NCI-H1105 (cell line): ENCODE measurements around the gene SELENOS.

Experiments
- DNase-seq: peaks from one replicate; lab custom pipeline; 2025; lab: John Stamatoyannopoulos, UW

The SELENOS gene

DNA sequence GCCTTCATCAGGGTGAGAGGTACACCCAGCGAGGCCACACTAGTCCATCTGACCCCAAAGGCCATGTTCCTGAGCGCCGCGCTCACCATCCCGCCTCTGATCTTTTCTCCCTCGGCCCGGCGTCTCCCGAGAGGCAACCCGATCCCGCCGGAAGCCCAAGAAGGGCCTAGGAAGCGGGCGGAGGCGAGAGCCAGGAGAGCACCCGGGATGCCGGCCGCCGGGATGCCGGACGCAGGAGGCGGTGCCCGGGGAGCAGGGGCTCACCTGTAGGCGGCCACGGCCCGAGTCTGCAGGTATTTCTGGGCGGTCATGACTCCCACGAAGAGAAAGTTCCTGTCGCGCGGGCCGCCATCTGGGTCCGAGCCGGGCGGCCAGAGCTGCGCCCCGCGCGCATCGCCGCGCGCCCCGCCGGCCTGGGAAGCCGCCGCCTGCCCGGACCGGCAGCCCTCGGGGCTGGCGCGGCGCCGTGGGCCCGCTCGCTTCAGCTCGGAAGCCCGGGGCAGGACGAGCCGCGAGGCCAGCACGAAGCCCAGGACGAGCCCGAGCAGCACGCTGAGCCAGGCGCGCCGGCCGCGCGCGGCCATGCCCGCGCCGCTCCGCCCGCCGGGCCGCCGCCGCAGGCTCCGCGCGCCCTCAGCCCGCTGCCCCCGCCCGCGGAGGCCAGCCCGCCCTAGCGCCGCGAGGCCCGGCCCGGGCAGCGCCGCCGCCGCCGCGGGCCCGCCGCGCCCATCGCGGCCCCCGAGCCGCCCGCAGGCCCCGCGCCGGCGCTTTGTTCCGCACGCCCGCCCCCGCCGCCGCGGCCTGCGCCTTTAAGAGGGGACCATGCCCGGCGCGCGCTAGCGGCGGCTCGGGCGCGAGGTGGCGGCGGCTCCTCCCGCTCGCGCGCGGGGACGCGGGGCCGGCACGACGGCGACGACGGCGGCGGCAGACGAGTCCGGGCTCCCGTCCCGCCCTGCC is 26.1 kb downstream of the SELENOS start:
- peak; percentile 72 for DNase-seq

DNA sequence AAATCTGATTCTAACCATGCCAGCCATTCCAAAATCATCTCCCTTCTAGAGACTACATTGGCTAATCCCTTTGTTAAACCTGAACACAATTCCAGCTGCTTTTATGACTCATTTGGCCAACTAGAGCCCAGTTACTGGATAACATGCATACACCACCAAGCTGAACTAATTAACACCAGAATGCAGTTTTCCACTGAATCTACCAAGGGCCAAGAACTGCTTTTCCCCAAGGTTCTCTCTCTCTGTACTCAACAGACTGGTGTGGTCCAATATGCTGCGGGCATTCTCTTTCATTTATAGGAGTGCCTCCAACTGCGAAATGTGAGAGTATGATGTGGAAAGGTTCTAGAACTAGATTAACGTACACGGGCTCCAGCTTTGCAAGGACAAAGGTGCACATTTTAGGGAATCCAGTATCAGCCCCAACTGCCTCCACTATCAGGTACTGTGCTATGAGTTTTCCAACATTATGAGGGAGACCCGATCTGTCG is 26.9 kb downstream of the SELENOS start:
- no peak for DNase-seq

DNA sequence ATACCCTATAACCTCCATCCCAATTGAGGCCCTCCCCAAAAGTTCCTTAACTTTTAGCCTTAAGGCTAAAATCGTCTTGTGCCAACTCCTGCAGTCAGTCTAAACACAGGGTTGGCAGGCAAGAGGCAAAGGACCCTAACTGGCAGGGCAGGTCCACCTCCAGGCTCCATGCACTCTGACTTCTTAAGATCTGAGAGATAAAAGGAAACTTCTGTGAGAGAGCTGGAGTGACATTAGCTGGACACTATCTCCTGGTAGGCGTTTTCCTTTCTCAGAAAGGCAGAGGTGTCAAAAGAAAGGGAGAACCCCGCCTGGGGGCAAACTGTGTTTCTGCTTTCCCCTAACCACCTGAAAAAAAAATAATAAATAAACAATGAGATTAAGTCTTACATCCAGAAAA is 29.0 kb downstream of the SELENOS start:
- no peak for DNase-seq

DNA sequence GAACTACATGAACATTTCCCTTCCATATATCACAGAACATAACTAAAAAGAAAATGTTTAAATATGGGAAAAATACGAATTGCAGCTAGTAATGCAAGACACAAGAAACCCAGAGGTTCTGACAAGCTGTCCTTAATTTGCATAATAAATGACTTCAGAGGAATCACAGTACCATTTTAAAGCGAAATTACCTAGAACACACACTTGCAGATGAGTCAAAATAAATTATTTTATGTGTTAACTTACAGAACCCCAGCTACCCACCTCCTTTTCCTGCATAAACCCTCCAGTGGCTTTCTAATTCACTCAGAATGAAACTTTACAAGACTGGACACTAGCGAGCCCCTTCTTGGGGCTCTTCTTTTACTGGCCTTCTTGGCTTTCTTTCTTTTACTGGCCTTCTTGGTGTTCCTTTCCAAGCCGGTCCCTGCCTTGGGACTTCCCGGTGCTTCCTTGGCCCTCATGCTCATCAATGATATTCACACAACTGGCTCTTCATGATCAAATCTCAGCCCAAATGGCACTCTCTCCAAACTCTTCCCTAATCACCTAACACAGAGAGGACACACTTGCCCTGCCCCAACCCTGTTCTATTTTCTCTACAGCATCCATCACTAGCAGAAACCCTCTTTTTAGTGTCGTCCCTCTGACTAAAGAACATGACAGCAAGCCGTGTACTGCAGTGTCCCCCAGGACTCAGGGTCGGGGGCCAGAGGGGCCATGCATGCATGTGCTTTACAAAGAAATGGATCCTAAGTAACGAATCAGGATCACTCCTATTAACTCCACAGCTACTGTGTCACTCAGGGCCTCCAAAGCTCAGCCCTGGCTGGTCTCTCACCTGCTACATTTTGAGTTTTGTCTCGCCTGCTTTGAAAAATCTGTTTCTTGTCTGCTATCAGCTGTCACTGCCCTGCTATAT is 30.2 kb downstream of the SELENOS start:
- no peak for DNase-seq

DNA sequence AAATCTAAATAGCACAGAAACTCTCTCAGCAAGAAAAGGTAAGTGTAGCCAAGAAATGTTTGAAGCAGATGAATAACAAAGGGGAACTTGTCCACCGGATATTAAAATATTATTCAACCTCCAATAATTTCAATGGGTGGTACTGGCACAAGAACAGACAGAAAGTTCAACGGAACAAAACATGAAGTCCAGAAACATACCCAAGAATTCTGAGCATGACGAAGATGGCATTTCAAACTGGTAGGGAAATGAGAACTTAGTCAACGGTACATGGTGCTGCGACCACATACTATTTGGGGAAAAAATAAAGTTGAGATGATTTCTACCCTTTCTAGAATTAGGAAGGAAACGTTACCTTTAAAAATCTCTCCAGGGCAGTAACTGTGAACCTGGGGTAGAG is 30.9 kb downstream of the SELENOS start:
- no peak for DNase-seq

DNA sequence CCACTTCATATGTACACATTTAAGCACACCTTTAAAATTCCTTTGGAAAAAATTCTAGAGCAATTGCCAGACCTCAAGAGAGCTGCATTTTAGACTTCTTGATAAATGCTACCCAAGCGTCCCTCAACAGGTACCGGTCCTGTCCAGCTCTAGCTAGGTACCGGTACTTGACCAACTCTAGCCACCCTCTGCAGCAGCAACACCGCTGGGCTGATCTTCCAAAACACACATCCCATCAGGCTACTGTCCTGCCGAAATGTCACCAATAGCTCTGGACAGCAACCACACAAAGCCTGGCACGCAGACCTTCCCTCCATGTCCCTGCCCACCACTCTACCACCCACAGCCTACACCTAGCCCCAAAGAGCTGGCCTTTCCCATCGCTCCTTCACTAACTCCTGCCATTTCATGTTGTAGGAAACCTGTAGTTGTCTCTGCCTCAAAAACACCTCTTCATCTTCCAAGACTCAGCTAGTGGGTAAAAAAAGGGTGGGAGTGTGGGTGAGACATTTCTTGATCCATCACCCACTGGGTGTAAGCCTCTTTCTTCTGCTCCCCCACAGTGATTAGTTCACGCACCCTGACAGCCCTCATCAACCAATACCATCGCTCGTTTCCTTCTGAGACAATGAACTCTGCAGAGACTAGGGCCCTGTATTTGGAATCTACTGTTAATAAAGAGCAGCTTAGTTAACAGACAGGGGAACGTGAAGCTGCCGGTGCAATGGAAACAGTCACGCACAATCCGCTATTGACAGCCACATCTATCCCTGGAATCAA is 32.2 kb downstream of the SELENOS start:
- DNase-seq, result no peak

DNA sequence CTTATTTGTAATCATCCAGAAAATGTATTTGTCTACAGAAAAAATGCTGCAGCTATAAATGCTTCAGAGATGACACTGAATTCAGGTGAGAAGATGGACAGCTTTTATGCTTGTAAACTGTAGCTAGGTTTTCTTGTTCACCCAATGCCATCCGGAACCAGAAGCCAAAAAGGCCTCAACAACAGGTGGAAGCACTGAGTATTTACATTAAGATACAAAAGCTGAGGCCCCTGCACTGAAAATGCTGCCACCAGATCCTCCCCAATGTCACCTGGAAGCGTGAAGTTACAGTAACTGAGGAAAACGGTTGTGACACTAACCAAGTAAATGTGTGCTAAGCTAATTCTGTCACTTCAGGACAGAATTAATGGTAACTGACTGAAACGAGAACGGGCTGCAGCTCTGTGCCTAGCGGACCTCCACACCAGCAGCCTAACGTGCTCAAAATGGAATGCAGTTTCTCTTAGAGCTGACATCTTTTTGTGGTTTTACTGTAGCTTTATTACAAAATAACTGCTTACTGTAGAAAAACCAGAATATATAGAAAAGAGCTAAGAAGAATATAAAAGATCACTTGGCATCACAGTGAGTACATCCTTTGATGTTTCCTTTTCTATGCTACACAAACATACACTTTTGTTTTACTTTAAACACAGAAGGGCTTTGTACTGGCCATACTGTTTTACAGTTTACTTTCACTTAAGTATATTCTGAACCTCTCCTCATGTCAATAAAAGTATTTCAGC is 33.1 kb downstream of the SELENOS start:
- no peak for DNase-seq

DNA sequence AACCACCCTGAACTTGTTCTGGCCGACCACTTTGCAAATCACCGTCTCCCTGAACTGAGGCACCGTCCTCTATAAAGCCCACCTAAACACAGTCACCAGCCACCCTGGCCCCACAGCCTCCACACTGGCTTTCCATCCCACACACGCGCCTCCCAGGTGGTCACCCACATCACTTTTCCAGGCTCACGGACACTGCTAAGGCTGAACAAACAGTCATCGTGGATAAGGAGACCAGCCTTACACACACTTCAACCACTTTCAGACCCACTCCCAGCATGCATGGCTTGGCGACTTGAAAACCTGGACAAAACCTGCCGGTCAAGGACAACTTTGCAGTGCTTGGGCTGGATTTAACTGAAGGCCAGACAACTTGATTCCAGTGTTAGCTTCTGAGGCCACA is 33.9 kb downstream of the SELENOS start:
- DNase-seq, result no peak

DNA sequence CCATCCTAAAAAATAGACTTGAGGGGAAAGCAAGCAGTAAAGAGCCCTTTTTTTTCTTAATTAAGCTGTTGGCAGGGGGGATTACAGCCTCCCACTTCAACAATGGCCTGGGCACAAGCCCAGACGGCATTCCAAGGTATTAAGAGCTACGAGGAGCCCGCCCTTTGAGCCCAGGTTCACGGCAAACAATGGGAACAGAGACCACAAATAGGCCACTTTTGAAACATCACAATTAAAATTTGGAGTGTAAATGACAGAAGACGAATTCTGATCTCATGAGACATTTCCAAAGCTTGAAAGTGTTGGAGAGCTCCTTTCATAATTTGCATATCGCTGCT is 34.3 kb downstream of the SELENOS start:
- peak; percentile 21 for DNase-seq

DNA sequence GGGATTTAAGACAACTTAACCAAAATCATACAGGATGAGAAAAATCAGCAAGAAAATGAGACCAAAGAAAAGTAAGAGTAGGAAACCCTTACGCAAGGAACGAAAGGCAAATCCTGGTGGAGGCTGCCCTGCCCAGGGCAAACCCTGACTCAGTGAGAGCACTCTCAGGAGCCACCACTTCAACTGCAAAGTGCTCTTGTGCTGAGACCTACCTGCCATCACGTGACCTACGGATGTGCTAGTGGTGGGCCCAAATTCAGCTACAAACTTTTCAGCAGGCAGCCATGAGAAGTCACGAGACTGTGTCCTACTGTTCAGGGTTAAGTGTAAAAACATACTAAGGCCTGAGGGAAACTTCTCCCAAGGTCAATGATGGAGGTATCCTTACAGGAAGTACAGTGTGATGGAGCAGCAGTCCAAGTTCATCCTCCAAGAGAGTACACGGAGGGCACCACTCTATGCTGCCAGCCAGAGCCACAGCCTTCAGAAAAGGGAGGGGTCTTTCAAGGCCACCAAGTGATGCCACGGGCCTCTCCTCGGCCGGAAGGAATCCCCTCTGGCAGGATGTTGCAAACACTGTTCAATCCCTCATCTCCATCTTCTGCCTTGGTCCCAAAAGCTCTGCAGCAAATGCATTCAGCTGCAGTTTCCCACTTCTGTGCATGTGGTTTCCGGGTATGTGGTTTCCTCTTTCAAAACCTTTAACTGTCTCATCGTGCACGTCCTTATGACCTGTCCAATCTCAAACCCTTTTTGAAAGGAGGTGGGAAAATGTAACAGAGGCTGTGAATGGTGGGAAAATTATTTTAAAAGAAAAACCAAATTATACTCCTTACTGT is 34.9 kb downstream of the SELENOS start:
- no peak for DNase-seq

DNA sequence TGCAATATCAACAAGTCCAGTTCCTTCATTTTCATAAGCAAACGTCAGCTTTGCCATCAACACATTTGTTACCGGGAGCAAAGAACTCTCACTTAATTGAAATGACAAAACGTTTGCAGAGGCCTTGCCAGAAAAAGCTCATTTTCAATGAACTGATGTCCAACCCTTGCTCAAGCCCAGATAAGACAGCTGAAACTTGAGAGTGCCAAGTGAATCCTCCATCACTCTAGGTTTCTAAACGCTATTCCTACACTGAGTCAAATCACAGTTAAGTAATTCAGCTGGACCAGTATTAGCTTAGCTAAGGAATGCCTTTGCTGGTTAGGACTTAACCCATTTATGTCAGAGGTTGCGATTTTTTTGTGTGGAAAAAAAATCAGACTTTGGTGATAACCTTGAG is 36.9 kb downstream of the SELENOS start:
- DNase-seq, result no peak

DNA sequence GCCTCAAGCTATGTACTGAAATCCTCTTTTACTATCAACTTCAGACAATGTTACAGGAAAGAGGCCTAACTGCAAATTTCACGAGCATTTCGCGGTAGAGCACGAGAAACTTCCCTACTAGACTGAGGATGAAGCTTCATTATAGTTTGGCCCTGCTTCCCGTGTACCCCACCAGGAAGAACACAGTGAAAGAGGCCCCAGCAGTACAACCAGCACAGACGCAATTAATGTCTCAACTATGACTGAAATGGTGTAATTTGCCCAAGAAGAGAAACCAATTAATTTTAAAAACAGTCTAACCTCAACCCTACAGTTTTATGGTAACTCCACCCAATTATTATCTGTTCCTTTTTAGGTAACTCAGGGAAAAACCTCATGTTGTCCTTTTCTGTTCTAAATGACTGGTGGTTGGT is 37.6 kb downstream of the SELENOS start:
- no peak for DNase-seq

DNA sequence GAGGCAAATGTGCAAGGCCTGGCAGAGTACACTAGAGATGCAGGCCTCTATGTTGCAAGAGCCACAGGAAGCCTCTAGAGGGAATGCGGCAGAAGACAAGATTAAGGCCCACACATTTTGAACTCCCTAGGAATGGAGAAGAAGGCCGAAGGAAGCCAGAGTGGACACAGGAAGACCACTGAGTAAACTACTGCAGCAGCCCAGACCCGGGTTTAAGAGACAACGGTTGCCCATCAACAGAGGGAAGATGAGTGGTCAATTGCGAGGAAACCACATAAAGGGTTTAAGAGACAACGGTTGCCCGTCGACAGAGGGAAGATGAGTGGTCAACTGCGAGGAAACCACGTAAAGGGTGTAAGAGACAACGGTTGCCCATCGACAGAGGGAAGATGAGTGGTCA is 40.0 kb downstream of the SELENOS start:
- DNase-seq, result no peak

DNA sequence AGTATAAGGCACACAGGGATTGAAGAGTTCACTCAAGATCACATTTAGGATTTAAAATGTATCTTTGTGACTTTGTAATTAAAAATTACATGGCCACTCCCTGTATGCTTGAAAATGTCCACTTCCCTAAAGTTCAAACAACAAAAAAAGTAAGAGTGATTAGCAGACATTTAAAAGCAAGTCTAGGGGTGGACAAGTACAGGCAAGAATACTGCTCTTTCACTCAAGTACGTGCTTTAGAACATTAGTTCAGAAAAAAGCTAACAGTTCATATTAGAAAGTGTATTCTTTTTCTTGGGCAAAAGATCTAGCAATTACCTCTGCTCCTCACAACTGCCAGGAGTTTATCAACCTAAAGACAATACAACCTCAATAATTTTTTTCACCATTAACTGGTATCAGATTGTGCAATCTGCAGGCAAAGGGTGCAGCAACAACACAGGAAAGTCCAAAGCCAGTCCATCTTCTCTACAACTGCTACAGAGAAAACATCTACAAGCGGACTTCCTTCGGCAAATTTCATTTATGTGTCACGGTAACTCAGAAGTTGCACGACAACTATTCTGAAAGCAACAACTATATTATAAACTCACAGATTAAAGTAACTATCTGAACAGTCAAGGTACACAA is 43.5 kb downstream of the SELENOS start:
- DNase-seq, result no peak

DNA sequence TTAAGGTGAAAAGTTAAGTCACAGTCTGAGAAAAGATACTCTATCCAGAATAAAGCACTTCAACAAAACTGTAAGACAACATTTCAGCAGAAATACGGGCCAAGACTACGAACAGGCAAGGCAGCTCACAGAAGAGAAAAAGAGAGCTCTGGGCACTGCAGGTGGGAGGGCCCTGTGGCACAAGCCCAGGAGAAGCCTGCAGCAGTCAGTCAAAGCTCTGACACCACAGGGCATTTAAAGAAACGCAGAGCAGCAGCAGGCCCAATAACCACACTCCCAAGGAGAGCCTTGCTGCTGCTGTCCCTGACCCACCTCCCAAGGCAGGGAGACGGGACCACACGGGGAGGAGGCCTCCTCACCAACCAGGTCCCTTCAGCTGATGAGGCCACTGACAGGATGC is 44.6 kb downstream of the SELENOS start:
- DNase-seq, result no peak

DNA sequence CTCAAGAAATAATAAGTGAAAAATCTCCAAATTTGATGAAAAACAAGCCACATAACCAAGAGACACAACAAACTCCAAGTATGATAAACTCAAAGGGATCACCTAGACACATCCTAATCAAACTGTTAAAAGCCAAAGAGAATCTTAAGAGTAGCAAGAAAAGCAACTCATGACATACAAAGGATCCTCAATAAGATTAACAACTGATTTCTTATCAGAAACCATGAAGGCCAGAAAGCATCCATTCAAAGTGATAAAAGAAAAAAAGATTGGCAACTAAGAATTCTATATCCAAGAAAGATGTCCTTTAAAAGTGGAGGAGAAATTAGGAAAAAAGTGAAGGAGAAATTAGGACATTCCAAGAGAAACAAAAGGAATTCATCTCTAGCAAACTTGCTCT is 49.0 kb downstream of the SELENOS start:
- DNase-seq, result no peak

DNA sequence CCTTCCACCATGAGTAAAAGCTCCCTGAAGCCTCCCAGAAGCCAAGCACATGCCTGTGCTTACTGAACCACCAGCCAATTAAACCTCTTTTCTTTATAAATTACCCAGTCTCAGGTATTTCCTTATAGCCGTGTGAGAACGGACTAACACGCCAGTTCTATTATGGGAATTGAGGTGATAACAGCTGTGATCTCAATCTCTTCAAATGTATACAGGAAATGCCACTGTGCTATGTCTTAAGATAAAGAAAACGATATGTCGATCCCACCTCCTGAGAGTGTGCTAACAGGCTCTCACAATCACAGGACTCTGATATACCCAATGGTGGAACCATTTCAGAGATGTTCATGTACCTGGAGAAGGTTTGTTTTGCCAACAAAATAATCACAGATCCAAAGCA is 51.6 kb downstream of the SELENOS start:
- no peak for DNase-seq
